OCI-LY7 (cell line): ENCODE measurements around the gene ARAF. TPM values are rescaled to one million over a fixed set of nuclear protein-coding genes. Genes with fewer than 3 reads are reported as not detected.

Source experiments
- BruUV-seq: library from RNA; stranded (reverse); fragments of 400-500 nt; replicated peaks from 2 replicates; lab custom pipeline; 2021; lab: Mats Ljungman, UMichigan
- CTCF ChIA-PET: fragments of 300-600 bp; sonication (Branson Sonifier 250); formaldehyde crosslinking; loops from one replicate; lab custom pipeline; 2022; ENCODE audit warnings: antibody characterized with exemption; ENCODE audit not compliant: unreplicated experiment; lab: Charles Lee
- POLR2A ChIA-PET: fragments of 300-600 bp; sonication (Branson Sonifier 250); formaldehyde crosslinking; loops from one replicate; lab custom pipeline; 2022; ENCODE audit warnings: antibody characterized with exemption; lab: Charles Lee
- DNase-seq: peaks from one replicate; pipeline ENCODE4 v3.0.0-alpha.2; 2015; ENCODE audit warnings: low spot score
- H2AFZ ChIP-seq: fragments of 200-600 bp; sonication (generic), shearing (Covaris generic); 2 replicates; pipeline ENCODE4 v1.6.1; 2014; ENCODE audit warnings: mild to moderate bottlenecking, antibody characterized with exemption, low read length, moderate library complexity
- H3K27ac ChIP-seq: fragments of 200-600 bp; sonication (generic); 2 replicates; pipeline ENCODE4 v1.5.1; 2014; ENCODE audit warnings: mixed run types, low read depth, mild to moderate bottlenecking, moderate library complexity, low read length, inconsistent platforms; ENCODE audit not compliant: poor library complexity, severe bottlenecking
- H3K36me3 ChIP-seq: fragments of 200-600 bp; sonication (generic); 2 replicates; pipeline ENCODE4 v1.6.1; 2014; ENCODE audit warnings: mild to moderate bottlenecking, antibody characterized with exemption, low read length, moderate library complexity, mixed read lengths; ENCODE audit not compliant: insufficient read depth
- H3K4me1 ChIP-seq: fragments of 200-600 bp; sonication (generic); 2 replicates; pipeline ENCODE4 v1.5.1; 2014; ENCODE audit warnings: mild to moderate bottlenecking, low read length; ENCODE audit not compliant: insufficient read depth, poor library complexity, severe bottlenecking
- H3K4me2 ChIP-seq: fragments of 200-600 bp; sonication (generic); 2 replicates; pipeline ENCODE4 v1.6.1; 2014; ENCODE audit warnings: mild to moderate bottlenecking, low read length
- H3K4me3 ChIP-seq: fragments of 200-600 bp; sonication (generic); 2 replicates; pipeline ENCODE4 v1.5.1; 2014; ENCODE audit warnings: mild to moderate bottlenecking, low read depth, low read length; ENCODE audit not compliant: poor library complexity, severe bottlenecking
- H3K79me2 ChIP-seq: fragments of 200-600 bp; sonication (generic); 2 replicates; pipeline ENCODE4 v1.6.1; 2016; ENCODE audit warnings: low read depth, mild to moderate bottlenecking, low read length, moderate library complexity, mixed read lengths; ENCODE audit not compliant: insufficient read depth
- H3K9me2 ChIP-seq: fragments of 200-600 bp; sonication (generic); 2 replicates; pipeline ENCODE4 v1.6.1; 2016; ENCODE audit warnings: mild to moderate bottlenecking, low read length, mixed read lengths; ENCODE audit not compliant: insufficient read depth
- H3K9me3 ChIP-seq: fragments of 200-600 bp; sonication (generic); 2 replicates; pipeline ENCODE4 v1.6.1; 2014; ENCODE audit warnings: mild to moderate bottlenecking, mixed run types, low read length, mixed read lengths
- H4K20me1 ChIP-seq: fragments of 200-600 bp; sonication (generic); 2 replicates; pipeline ENCODE4 v1.6.1; 2014; ENCODE audit warnings: mild to moderate bottlenecking, antibody characterized with exemption, low read length, moderate library complexity, mixed read lengths; ENCODE audit not compliant: insufficient read depth
- EZH2phosphoT487 ChIP-seq: fragments of 200-600 bp; sonication (generic); IDR thresholded peaks from 2 replicates; pipeline ENCODE4 v1.6.1; 2018; ENCODE audit warnings: low read depth, borderline replicate concordance, mild to moderate bottlenecking, mixed run types, antibody characterized with exemption, low read length, moderate library complexity, mixed read lengths
- intact Hi-C: fragments of 100-400 bp; cut with micrococcal nuclease; formaldehyde crosslinking; loops from one replicate; pipeline ENCODE4 v1.10.0; 2022; ENCODE audit not compliant: unreplicated experiment
- total RNA-seq, 2 experiments: library from RNA; depleted of rRNA in 1 of 2; stranded (reverse); fragments of >200 nt in 1 of 2; shearing (Covaris generic) in 1 of 2; gene quantifications; 2 replicates each; pipeline ENCODE4 v1.2.3, GENCODE V29; 2014 to 2022
- TF ChIP-seq, protein P1 (sequence below): fragments of 200-600 bp; sonication (generic); conservative IDR thresholded peaks from 2 replicates; pipeline ENCODE4 v1.5.1; 2014; ENCODE audit warnings: mild to moderate bottlenecking, antibody characterized with exemption, low read length, moderate library complexity, mixed read lengths

The ARAF gene
- total RNA-seq, 2 experiments from 2014 or later, result 28.9 to 52.4 TPM

DNA sequence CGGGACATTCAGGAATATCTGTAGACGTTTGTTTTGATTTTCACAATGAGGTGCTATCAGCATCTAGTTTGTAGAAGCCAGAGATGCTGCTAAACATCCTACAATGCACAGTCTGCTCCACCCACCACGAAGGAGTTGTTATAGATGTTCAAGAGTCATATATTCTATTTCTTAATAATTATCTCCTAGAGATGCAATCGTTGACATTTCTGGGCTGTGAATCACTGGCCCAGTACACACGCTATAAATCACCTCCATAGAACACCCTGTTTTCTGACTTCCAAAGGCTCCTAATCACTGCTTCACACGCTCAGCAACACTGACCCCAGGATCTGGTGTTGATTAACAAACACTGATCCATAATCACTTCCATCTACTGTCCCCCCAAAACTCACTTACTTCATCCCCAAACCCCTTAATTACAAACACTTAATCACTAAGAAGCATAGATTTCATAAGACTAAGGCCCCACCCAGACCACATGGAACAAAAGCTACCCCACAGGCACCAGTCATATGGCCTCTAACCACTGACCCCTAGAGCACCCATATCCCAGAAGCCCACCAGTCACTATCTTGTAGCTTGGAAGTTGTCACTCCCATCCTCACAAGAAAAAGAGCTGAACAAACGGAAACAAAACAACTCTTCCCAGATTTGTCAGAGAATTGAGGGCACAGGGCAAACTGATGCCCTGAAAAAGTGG is 46.3 kb upstream of the ARAF start:
- CTCF ChIA-PET, result interaction anchor here (0.9 kb wide), 1 partner anchor 8 kb away, joined by 3 read pairs; no protein-coding TSS in a partner anchor
- Histone ChIP-seq H2AFZ (peak overlapping the region; percentile 95; the same call in 1 of the 2 replicates), H3K9me2 (no peaks in the 10 kb centered on the region)

DNA sequence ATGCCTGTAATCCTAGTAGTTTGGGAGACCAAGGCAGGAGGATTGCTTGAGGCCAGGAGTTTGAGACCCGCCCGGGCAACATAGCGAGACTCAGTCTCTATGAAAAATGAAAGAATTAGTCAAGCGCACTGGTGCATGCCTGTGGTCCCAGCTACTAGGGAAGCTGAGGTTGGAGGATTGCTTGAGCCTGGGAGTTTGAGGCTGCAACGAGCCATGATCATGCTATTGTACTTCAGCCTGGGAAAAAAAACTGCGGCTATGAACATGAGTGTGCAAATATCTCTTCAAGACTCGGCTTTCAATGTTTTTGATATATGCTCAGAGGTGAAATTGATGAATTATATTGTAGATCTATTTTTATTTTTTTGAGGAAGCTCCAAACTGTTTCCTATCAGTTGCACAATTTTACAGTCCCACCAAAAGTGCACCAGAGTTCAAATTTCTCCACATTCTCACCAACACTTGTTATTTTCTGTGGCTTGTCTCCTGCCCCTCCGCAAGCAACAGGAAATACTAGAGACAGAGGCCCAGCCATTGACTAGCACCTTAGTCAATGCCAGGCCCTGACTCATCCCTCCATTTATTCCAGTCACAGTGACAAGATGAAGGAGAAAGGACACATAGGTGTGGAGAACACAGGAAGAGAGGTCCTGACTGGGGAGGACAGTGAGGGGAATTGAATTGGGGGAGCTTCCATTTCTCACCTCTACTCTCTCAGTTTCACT is 44.9 kb upstream of the ARAF start:
- BruUV-seq, result no TSS peak
- Histone ChIP-seq H3K9me2 (no peaks in the 10 kb centered on the region), H4K20me1 (no peaks in the 10 kb centered on the region), H3K36me3 (no peaks in the 10 kb centered on the region), H3K79me2 (no peaks in the 10 kb centered on the region), H3K4me1 (peaks cover 20% of the 10 kb centered on the region), H3K27ac (no peak overlapping the region), H2AFZ (no peak overlapping the region), H3K9me3 (no peaks in the 10 kb centered on the region), H3K4me3 (no peak overlapping the region), H3K4me2 (no peak overlapping the region)
- CTCF ChIA-PET, result no interaction called here
- DNase-seq, result no peak
- TF ChIP-seq, protein P1, sequence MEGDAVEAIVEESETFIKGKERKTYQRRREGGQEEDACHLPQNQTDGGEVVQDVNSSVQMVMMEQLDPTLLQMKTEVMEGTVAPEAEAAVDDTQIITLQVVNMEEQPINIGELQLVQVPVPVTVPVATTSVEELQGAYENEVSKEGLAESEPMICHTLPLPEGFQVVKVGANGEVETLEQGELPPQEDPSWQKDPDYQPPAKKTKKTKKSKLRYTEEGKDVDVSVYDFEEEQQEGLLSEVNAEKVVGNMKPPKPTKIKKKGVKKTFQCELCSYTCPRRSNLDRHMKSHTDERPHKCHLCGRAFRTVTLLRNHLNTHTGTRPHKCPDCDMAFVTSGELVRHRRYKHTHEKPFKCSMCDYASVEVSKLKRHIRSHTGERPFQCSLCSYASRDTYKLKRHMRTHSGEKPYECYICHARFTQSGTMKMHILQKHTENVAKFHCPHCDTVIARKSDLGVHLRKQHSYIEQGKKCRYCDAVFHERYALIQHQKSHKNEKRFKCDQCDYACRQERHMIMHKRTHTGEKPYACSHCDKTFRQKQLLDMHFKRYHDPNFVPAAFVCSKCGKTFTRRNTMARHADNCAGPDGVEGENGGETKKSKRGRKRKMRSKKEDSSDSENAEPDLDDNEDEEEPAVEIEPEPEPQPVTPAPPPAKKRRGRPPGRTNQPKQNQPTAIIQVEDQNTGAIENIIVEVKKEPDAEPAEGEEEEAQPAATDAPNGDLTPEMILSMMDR, result no peak
- TF ChIP-seq EZH2phosphoT487, result no peak
- POLR2A ChIA-PET, result interaction anchor here (0.6 to 1.0 kb wide), 3 partner anchors 16 to 42 kb away, joined by 3 read pairs; no protein-coding TSS in a partner anchor
- intact Hi-C loops, result no loop called here

More for the DNA sequence above, 46.3 kb upstream of the ARAF start:
- BruUV-seq, result no TSS peak
- intact Hi-C loops, result no loop called here
- peaks cover 20% of the 10 kb centered on the region for H3K4me1 ChIP-seq
- no peaks in the 10 kb centered on the region for H3K36me3 ChIP-seq
- no peaks in the 10 kb centered on the region for H3K79me2 ChIP-seq
- TF ChIP-seq, protein P1, result no peak
- TF ChIP-seq EZH2phosphoT487, result no peak
- no peak for DNase-seq
- POLR2A ChIA-PET, result interaction anchor here (0.5 to 1.3 kb wide), 4 partner anchors 12 to 244 kb away, joined by 3 to 4 read pairs (median 3); no protein-coding TSS in a partner anchor
- H4K20me1 ChIP-seq, result no peaks in the 10 kb centered on the region
- H3K9me3 ChIP-seq, result no peaks in the 10 kb centered on the region
- no peak overlapping the region for H3K4me3 ChIP-seq
- peak overlapping the region; percentile 74; the same call in 1 of the 2 replicates for H3K4me2 ChIP-seq
- H3K27ac ChIP-seq, result no peak overlapping the region
